GM19193 (cell line): ENCODE measurements around the gene APCDD1L.

ENCODE experiments used
- POLR2A ChIP-seq: IDR thresholded peaks from 4 replicates; pipeline ENCODE4 v1.6.1; 2011; ENCODE audit not compliant: insufficient read depth, insufficient read length; ENCODE audit errors: extremely low read depth

APCDD1L gene

DNA sequence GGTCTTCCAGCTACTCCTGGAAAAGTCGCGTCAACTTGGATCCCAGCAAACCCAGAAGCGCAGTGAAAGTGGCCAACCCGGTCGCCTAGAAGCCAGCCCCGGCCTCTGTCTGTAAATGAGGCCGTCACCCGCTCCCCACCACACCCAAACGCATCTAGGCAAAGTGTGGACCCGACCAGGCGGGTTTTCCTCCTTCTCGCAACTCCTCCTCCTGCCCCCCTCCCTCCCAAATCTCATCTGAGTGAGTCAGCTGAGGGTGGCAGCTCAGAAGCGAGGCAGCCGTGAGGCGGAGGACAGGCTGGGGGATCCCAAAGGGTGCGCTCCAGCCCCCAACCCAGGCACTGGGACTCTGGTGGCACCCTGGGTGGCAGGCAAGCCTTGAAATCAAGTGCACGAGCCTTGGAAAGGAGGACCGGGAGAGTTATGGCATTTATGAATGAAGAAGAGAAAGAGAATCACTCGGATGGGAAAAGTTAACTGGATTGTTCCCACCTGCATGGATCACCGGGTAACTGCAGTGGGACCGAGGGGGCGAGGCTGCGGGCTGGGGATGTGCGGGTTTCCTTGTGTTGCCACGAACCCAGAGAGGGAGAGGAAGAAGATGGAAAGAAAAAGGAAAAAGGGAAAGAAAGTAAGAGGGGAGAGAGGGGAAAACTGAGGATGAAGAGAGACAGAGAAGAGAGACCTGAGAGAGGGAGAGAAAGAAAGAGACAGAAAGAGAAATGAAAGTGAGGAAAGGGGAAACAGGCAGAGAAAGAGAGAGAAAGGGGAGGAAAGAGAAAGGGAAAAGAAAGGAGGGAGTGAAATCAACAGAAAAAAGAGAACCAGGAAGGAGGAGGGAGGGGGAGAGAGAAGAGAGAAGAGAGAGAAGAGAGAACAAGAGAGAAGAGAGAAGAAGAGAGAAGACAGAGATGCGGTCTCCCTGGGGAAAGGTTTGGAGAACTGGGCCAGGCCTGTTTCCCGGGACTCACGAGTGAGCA lies at the start of gene APCDD1L:
Gene APCDD1L, minus strand, starts transcription at position 167 of the 980 bp plus-strand sequence. CDS start 692 bp downstream, outside the sequence.
- no peak for TF ChIP-seq POLR2A

DNA sequence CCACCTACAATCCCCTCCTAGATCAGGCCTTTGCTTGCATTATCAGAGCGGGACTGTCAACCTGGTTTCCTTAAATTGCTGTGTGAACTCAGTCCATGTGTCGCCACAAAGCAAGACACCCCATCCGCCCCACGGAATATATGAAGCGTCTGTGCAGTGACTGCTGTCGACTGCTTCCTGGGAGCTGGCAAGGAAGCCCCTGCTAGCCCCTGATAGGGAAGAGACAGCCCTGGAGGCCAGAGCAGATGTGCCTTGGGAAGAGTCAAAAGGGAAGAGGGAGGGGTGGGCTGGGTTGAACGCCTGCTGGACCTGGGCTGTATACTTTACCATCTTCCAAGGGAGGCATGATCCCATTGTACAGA lies 44.1 kb upstream of the APCDD1L start:
- no peak for TF ChIP-seq POLR2A

DNA sequence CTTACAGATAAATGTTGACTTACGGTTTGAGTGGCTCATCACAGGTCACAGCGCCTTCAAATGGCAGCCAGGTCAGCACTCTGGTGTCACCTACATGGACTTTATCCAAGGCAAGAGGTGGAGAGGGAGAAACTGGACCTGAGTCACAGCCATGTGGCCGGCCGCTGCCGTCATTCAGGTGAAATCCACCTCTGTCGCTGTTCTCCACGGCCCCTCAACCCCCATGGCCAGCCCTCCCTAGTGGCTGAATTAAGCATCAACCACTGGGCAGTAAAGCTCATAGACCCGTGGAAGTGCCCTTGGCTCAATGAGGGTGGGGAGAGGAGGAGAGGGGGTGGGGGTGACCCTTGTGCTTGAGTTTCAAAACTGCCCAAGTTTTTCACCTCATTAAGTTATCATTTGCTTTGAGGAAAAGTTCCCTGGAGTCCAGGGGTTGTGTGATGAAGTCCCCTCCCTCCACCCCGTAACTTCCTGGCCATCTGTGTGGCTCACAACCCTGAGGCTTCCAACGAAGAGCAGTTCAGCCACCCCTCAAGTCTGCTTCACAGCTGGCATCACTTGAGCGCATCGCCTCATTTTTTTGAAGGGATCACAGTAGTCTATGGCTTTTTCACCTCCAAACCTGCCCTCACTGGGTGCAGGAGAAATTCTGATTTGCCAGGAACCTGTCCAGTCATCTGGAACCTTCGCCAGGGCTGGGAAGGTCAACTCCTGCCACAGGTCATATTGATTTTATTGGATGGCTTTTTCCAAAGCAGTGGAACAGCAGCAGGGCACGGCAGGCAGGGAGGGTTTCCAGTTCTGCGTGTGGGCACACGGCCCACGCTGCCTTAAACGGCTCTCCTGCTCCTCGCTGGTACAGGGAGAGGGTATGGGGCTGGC lies 43.5 kb upstream of the APCDD1L start:
- no peak for TF ChIP-seq POLR2A

DNA sequence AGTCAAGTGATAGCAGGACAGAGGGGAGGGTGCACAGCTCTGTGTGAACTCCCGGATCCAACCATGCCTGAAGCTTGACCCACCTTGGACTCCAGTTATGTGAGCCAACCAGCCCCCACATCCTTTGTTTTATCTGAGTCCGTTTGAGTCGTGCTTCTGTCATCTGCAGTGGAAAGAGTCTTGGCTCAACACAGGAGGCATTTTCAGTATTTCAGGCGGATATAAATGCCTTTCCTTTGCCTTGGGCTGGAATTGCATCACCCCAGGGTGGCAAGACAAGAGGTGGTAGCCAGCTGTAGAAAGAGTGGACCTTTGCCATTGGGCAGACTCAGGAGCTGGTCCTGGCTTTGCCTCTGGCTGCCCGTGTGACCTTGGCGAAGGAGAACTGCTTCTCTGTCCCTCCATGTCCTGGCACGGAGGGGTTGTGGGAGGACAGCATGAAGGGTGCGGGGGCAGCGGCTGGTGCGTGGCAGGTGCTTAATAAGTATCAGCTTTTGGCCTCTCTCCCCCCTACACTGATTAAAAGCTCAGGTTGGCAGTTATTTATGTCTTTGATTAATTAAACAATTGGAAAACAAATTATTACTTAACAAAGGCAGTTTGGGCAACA lies 42.6 kb upstream of the APCDD1L start:
- TF ChIP-seq POLR2A: no peak

DNA sequence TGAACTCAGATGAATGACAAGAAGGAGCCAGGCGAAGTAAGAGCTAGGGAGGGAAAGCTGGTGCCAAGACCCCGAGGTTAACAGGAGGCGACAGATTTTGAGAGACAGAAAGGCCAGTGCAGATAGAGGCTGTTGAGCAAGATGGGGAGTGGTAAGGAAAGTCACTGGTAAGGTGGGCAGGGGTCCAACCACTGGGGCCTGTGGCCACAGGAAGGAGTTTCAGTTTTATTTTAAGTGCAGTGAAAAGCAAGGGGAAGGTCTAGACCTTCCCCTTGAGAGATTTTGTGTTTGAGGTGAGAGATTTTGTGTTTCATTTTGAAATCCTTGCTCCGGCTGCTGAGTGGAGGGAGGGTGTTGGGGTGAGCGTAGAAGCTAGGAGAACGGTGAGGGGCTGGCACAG lies 41.8 kb upstream of the APCDD1L start:
- no peak for TF ChIP-seq POLR2A

DNA sequence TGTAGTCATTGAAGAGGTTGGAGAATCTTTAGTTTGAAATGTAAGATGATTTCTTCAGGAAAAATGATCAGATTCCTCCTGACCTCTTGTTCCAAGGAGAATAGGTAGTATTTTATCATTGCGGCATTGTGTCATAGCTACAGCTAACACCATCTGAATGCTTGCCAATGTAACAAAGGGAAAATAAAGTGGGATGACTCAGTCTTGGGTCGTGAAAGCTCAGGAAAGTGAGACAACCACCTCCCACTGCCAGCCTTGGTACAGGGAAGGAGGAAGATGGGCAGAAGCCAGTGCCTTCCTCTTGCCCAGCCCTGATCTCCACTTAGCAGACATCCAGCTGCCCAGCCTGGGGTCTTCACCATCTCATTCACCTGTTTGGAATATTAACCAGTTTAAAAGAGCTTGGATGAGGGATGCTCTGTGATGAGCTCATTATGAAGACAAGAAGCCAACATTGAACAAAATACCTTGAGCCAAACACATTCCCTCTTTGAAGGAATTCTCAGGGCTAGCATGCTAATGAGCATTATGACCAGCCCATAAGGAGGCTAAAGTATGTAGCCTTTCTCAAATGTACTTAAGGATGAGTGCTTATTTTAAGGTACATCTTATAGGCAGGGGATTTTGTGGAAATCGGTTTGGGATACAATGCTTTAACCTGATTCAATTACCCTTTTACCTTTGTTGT lies 40.0 kb upstream of the APCDD1L start:
- no peak for TF ChIP-seq POLR2A

DNA sequence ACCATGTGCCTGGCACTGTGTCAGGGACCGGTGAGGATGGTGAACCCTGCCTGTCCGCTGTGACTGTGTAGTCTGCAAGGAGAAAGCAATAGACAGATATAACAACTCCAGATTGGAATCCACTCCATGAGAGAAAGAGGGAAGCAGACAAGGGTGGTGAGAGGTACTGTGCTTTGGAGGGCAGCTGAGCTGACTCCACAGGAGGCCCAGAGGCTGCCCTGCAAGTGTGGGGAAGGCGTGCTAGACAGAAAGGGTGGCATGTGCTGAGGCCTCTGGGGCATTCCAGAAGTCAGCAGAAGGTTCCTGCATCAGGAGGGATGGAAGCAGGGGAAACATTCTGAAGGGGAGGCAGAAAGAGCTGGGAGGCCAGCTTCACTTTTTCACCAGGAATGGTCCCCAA lies 39.3 kb upstream of the APCDD1L start:
- TF ChIP-seq POLR2A: no peak

DNA sequence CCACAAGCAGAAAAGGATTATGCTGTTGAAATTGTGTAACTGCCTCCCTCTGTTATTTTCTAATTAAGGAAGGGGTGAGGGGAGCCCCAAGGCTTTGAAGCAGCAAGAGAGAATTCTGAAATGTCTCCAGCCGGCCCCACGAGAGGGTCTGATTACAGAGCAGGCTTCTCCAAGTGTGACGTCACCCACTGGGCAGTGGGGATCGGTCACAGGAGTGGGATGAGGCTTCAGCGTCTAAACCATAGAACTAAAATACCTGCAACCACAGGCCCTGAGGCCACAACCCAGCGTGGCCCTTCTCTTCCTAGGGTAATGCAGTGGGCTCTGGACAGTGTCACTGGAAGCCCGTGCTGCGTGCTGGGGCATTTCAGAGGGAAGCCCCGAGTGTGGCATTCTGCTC lies 38.6 kb upstream of the APCDD1L start:
- TF ChIP-seq POLR2A: no peak

DNA sequence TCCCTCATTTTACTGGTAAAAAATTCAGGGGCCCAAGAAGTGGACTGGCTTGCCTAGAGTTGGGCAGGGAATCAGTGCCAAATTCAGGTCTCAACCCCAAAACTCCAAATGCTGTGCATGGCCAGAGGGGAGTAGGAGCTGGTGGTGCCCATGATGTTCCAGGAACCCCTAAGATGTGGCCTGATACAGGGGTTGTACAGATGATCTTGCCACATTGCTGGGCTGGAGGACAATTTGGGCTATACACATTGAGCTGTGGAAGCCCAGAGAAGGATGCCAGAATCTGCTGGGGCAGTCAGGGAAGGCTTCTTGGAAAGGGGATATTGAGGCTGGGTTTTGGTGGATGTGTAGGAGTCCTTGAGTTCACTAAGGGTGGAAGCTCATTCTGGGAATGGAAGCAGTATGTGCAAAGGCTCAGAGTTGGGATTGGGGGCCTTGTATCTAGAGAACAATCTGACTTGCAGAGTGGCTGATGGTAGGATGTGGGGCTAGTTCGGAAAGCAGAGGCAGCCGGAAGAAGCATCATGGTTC lies 38.0 kb upstream of the APCDD1L start:
- no peak for TF ChIP-seq POLR2A

DNA sequence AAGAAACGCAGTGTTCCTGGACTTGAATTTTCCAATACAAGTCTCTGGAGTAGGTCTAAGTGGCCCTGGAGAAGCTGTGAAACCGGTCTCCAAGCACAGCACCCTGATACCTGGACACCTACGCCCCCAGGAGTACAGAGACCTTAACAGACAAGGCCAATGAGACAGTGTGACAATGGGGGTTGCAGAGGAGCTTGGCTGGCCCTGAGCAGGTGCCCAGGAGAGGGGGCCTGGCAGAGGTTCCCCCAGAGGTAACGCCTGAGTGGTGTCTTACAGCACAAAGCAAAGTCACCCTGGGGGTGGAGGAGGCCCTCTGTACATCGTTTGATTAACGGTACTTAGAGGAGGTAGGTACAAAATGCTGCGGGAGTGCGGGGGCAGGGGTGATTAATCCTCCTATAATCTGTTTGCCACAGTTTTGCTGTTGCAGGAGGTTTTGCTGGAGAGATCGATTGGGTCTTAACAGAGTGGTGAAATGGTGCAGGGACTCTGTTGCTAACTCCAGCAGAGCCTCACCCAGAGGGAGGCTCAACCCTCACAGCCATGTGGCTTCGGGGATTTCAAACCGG lies 37.3 kb upstream of the APCDD1L start:
- TF ChIP-seq POLR2A: no peak

DNA sequence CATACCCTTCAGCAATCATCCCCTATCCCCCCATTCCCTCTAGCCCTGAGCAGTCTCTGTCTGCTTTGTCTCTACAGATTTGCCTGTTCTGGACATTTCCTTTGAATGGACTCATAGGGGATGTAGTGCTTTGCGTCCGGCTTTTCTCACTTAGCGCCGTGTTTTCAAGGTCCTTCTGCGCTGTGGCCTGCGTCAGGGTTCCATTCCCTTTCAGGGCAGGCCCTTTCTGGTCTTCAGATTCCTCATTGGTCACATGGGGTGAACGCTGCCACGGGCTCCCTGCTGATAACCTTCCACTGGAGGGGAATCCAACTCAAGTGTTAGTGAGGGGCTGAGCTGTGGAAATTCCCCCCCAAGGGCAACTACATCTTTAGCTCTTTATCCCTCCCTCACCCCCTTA lies 36.4 kb upstream of the APCDD1L start:
- no peak for TF ChIP-seq POLR2A

DNA sequence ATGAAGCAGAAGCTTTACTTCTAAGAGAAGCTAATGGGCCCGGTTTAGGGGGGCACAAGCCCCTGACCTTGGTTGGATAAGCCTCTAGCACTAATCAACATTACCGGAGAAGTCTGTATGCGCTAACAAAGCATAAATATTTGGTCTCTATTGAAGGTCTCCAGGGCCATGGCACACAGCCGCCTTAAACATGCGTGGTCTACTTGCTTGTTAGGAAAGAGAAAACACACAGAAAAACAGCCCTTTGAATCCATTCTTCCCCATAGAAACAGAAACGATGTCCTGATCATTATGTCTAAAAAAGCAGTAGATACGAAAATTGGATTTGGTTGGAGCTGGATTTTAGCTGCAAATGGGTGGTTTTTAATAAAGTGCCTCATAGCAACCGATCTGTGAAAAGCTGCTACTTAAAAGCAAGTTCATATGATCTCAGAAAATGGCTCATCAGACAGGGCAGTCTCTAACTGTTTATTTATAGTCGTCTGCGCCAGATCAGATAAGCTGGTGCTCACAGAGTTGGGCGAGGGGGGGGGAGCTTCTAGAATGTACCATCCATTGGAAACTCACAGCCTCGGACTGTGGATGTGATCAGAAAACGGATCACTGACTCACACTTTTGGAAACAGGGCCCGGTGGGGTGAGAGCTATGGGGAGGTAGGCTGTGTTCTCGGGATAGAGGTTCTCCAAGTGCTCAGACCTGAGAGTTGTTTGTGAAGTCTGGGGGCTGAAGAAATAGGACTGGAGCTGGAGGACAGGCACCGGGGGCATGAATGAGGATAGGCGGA lies 35.3 kb upstream of the APCDD1L start:
- TF ChIP-seq POLR2A: no peak
